Spleen (tissue), 7 donors: Measurements from ENCODE around the gene HELT.
"Not testable (repeated sequence)": the region's sequence is repeated elsewhere in the genome, so short reads cannot be mapped to it uniquely, and the experiment has no call there.

Experiments
- POLR2A ChIP-seq, 3 donors: fragments of 450-650 bp; IDR thresholded peaks; one replicate each; pipeline ENCODE4 v1.5.1; 2017; ENCODE audit warnings: antibody characterized with exemption in 3 of 3, mild to moderate bottlenecking in 1 of 3
- POLR2AphosphoS5 ChIP-seq, 3 donors: sonication (generic); formaldehyde crosslinking; IDR thresholded peaks; one replicate each; pipeline ENCODE4 v1.5.1; 2017; ENCODE audit warnings: antibody characterized with exemption in 3 of 3
- TF ChIP-seq, protein P1 (sequence below), 11 experiments: fragments of 200-600 bp in 7 of 11; fragments of 450-650 bp in 4 of 11; sonication (generic) in 4 of 11; IDR thresholded peaks in 8 of 11; conservative IDR thresholded peaks in 3 of 11; 1 replicate in 7 of 11; 2 replicates in 4 of 11; pipeline versions ENCODE4 v1.4.0 to v1.8.0; 2016 to 2021; ENCODE audit warnings: antibody characterized with exemption in 11 of 11, inconsistent platforms in 4 of 11, mild to moderate bottlenecking in 1 of 11
- donor health status: DM: no; HTN: no; CAD: no; lungs with moderate emphysema.
- donor health status: DM: no; HTN: no; CAD: no.
- donor health status: DM: no; HTN: no; CAD: no.

DNA sequence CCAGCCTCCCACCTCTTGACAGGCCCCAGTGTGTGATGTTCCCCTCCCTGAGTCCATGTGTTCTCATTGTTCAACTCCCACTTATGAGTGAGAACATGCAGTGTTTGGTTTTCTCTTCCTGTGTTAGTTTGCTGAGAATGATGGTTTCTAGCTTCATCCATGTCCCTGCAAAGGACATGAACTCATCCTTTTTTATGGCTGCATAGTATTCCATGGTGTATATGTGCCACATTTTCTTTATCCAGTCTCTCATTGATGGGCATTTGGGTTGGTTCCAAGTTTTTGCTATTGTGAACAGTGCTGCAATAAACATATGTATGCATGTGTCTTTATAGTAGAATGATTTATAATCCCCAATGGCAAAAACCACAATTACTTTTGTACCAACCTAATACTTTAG is 20.6 kb upstream of the HELT start:
- TF ChIP-seq, protein P1, sequence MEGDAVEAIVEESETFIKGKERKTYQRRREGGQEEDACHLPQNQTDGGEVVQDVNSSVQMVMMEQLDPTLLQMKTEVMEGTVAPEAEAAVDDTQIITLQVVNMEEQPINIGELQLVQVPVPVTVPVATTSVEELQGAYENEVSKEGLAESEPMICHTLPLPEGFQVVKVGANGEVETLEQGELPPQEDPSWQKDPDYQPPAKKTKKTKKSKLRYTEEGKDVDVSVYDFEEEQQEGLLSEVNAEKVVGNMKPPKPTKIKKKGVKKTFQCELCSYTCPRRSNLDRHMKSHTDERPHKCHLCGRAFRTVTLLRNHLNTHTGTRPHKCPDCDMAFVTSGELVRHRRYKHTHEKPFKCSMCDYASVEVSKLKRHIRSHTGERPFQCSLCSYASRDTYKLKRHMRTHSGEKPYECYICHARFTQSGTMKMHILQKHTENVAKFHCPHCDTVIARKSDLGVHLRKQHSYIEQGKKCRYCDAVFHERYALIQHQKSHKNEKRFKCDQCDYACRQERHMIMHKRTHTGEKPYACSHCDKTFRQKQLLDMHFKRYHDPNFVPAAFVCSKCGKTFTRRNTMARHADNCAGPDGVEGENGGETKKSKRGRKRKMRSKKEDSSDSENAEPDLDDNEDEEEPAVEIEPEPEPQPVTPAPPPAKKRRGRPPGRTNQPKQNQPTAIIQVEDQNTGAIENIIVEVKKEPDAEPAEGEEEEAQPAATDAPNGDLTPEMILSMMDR (IDR thresholded peaks at IDR 0.05 in 8 of 11, conservative IDR thresholded peaks at IDR 0.05 in 3 of 11), result not testable (repeated sequence)
- not testable (repeated sequence) for TF ChIP-seq POLR2A, POLR2AphosphoS5 (IDR thresholded peaks at IDR 0.05)
